HEK293 (cell line): ENCODE results near the gene ASIC1.

ENCODE experiments used
- ZNF473 ChIP-seq: fragments of 450-650 bp; formaldehyde crosslinking; IDR thresholded peaks from 2 replicates; pipeline ENCODE4 v1.5.1; 2017; ENCODE audit warnings: missing biosample characterization, missing genetic modification characterization
- ZNF645 ChIP-seq: fragments of 450-650 bp; formaldehyde crosslinking; IDR thresholded peaks from 2 replicates; pipeline ENCODE4; 2016; ENCODE audit warnings: missing biosample characterization, missing genetic modification characterization

DNA sequence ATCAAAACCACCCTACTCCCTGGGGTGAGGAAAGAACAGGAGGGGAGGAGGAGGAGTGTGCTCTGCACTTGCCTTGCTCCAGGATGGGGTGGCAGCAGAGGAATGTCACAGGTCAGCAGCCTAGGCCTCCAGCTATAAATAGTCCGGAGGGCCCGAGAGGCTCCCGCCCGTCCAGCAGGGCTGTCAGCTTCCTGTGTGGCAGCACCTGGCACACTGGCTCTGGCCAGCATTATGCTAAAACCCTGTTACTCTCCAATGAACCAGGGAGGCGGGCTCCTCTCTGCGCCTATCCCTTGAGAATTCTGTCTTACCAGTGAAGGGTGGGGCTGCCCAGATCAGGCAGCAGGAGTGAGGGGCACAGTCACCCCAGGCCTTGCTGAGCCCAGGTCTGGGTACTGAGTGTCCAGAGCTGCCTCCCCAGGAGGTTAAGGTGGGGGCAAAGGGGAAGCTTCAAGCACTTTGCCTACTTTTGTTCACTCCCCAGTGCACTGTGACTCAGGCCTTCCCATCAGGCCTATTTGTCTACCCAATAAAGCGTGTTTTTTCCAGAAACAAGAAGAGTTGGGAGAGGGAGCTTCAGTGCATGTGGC, 53.5 kb downstream of the ASIC1 start:
- TF ChIP-seq ZNF645 (tag by site-specific recombination) (no peak), ZNF473 (tag by site-specific recombination) (no peak)
